H1 (cell line): ENCODE results near the gene WLS. TPM values are rescaled to one million over a fixed set of nuclear protein-coding genes. Genes with fewer than 3 reads are reported as not detected.

Experiments
- CTCF ChIA-PET: fragments of 300-600 bp; sonication (Branson Sonifier 250); formaldehyde crosslinking; loops from one replicate; lab custom pipeline; 2021; ENCODE audit not compliant: partially characterized antibody; lab: Charles Lee
- POLR2A ChIA-PET: fragments of 300-600 bp; sonication (Branson Sonifier 250); formaldehyde crosslinking; loops from one replicate; lab custom pipeline; 2021; ENCODE audit warnings: inconsistent platforms; ENCODE audit not compliant: partially characterized antibody; lab: Charles Lee
- DNase-seq, 2 experiments: peaks; one replicate each; pipeline versions ENCODE4 v3.0.0 to v3.0.0-alpha.2; 2010 to 2022; ENCODE audit warnings: low spot score in 2 of 2, low read depth in 1 of 2, mixed read lengths in 1 of 2
- FAIRE-seq: peaks from 2 replicates; lab custom pipeline; 2011; peaks lifted over from hg19 to GRCh38; lab: Jason Lieb, UNC
- H2AFZ ChIP-seq: 2 replicates; pipeline ENCODE4 v1.8.1; 2012; ENCODE audit warnings: low read length, inconsistent platforms
- H2AK5ac ChIP-seq: 2 replicates; pipeline ENCODE4 v1.6.1; 2013; ENCODE audit warnings: low read depth, low read length
- H2BK120ac ChIP-seq: replicated peaks from 2 replicates; pipeline ENCODE3; 2013; ENCODE audit warnings: low read depth, low read length, inconsistent platforms
- H2BK12ac ChIP-seq: 2 replicates; pipeline ENCODE4 v1.6.1; 2013; ENCODE audit warnings: low read depth, low read length
- H2BK15ac ChIP-seq: 2 replicates; pipeline ENCODE4 v1.6.1; 2013; ENCODE audit warnings: low read length
- H2BK20ac ChIP-seq: 2 replicates; pipeline ENCODE4 v1.6.1; 2013; ENCODE audit warnings: low read length
- H2BK5ac ChIP-seq: 2 replicates; pipeline ENCODE4 v1.6.1; 2013; ENCODE audit warnings: low read depth, low read length
- H3K14ac ChIP-seq: 2 replicates; pipeline ENCODE4 v1.6.1; 2013; ENCODE audit warnings: inconsistent platforms; ENCODE audit not compliant: insufficient read length
- H3K18ac ChIP-seq: 2 replicates; pipeline ENCODE4 v1.6.1; 2013; ENCODE audit warnings: low read length; ENCODE audit errors: extremely low read depth
- H3K23ac ChIP-seq: 2 replicates; pipeline ENCODE4 v1.6.1; 2013; ENCODE audit warnings: inconsistent platforms; ENCODE audit not compliant: insufficient read length
- H3K23me2 ChIP-seq: 2 replicates; pipeline ENCODE4 v1.6.1; 2013; ENCODE audit warnings: low read depth, low read length
- H3K27ac ChIP-seq: 2 replicates; pipeline ENCODE4 v1.6.1; 2011; ENCODE audit warnings: low read depth, low read length, inconsistent platforms
- H3K27me3 ChIP-seq, 4 experiments: replicated peaks in 1 of 4; 1 replicate in 1 of 4; 2 replicates in 3 of 4; pipeline versions ENCODE4 v1.6.1 to v1.8.1; 2011 to 2013; ENCODE audit warnings: low read length in 3 of 4, mild to moderate bottlenecking in 3 of 4, inconsistent platforms in 2 of 4, mixed read lengths in 2 of 4, moderate library complexity in 1 of 4; ENCODE audit not compliant: control insufficient read depth in 3 of 4, insufficient read depth in 3 of 4; ENCODE audit errors: extremely low read depth in 1 of 4
- H3K36me3 ChIP-seq, 4 experiments: 2 replicates each; pipeline versions ENCODE4 v1.6.1 to v1.8.1; 2011 to 2013; ENCODE audit warnings: mild to moderate bottlenecking in 4 of 4, low read length in 3 of 4, moderate library complexity in 2 of 4, control low read depth in 1 of 4, inconsistent platforms in 1 of 4; ENCODE audit not compliant: insufficient read depth in 4 of 4, control insufficient read depth in 2 of 4
- H3K4ac ChIP-seq: replicated peaks from 2 replicates; pipeline ENCODE3; 2013; ENCODE audit warnings: low read length, low read depth, mixed read lengths, inconsistent platforms; ENCODE audit not compliant: insufficient read length
- H3K4me1 ChIP-seq, 4 experiments: replicated peaks in 1 of 4; 1 replicate in 1 of 4; 2 replicates in 3 of 4; pipeline versions ENCODE4 v1.6.1 to v1.8.1; 2011 to 2013; ENCODE audit warnings: low read length in 3 of 4, inconsistent platforms in 2 of 4, mixed read lengths in 1 of 4; ENCODE audit not compliant: insufficient read depth in 4 of 4, control insufficient read depth in 3 of 4
- H3K4me2 ChIP-seq, 2 experiments: 2 replicates each; pipeline versions ENCODE4 v1.6.1 to v1.8.1; 2011 to 2013; ENCODE audit warnings: low read depth in 2 of 2, low read length in 2 of 2, control low read depth in 1 of 2, inconsistent platforms in 1 of 2, mild to moderate bottlenecking in 1 of 2; ENCODE audit not compliant: insufficient read depth in 1 of 2
- H3K4me3 ChIP-seq, 4 experiments: fragments of 200-600, 300-600 bp in 1 of 4; sonication (generic), shearing (Covaris generic), sonication (Bioruptor Twin) in 1 of 4; 2 replicates each; pipeline versions ENCODE4 v1.5.1 to v1.8.1; 2011 to 2016; ENCODE audit warnings: low read length in 4 of 4, low read depth in 3 of 4, control low read depth in 2 of 4, inconsistent platforms in 2 of 4, mild to moderate bottlenecking in 2 of 4, mixed read lengths in 1 of 4, moderate library complexity in 1 of 4; ENCODE audit not compliant: insufficient read depth in 2 of 4; ENCODE audit errors: extremely low read depth in 1 of 4
- H3K56ac ChIP-seq: replicated peaks from 2 replicates; pipeline ENCODE3; 2013; ENCODE audit warnings: low read depth, mild to moderate bottlenecking, mixed read lengths, low read length, inconsistent platforms; ENCODE audit not compliant: insufficient read length
- H3K79me1 ChIP-seq: 2 replicates; pipeline ENCODE4 v1.6.1; 2013; ENCODE audit warnings: low read depth, low read length, control low read depth
- H3K79me2 ChIP-seq, 2 experiments: 2 replicates each; pipeline versions ENCODE4 v1.6.1 to v1.8.1; 2012 to 2013; ENCODE audit warnings: low read length in 2 of 2, mild to moderate bottlenecking in 2 of 2, inconsistent platforms in 1 of 2; ENCODE audit not compliant: insufficient read depth in 2 of 2, control insufficient read depth in 1 of 2
- H3K9ac ChIP-seq, 4 experiments: replicated peaks in 1 of 4; 1 replicate in 1 of 4; 2 replicates in 3 of 4; pipeline versions ENCODE4 v1.6.1 to v1.8.1; 2011 to 2013; ENCODE audit warnings: low read depth in 3 of 4, low read length in 3 of 4, control low read depth in 2 of 4, mild to moderate bottlenecking in 2 of 4, moderate library complexity in 2 of 4, inconsistent platforms in 1 of 4; ENCODE audit errors: extremely low read depth in 1 of 4
- H3K9me3 ChIP-seq, 2 experiments: 2 replicates each; pipeline versions ENCODE4 v1.6.1 to v1.8.1; 2012 to 2013; ENCODE audit warnings: mild to moderate bottlenecking in 2 of 2, moderate library complexity in 2 of 2, control low read depth in 1 of 2, inconsistent platforms in 1 of 2, low read depth in 1 of 2, low read length in 1 of 2, mixed read lengths in 1 of 2; ENCODE audit not compliant: insufficient read depth in 2 of 2
- H4K20me1 ChIP-seq, 2 experiments: replicated peaks in 1 of 2; 2 replicates each; pipeline versions ENCODE3 to v1.8.1; 2011 to 2013; ENCODE audit warnings: inconsistent platforms in 2 of 2, low read length in 2 of 2, mild to moderate bottlenecking in 1 of 2; ENCODE audit not compliant: insufficient read depth in 2 of 2, control insufficient read depth in 1 of 2
- H4K5ac ChIP-seq: 2 replicates; pipeline ENCODE4 v1.6.1; 2013; ENCODE audit warnings: low read length, low read depth, mixed read lengths, inconsistent platforms; ENCODE audit not compliant: insufficient read length
- H4K8ac ChIP-seq: 2 replicates; pipeline ENCODE4 v1.8.0; 2013; ENCODE audit warnings: mild to moderate bottlenecking, moderate library complexity, low read length, inconsistent platforms; ENCODE audit not compliant: insufficient read depth; ENCODE audit errors: extremely low read depth
- H4K91ac ChIP-seq: replicated peaks from 2 replicates; pipeline ENCODE3; 2013; ENCODE audit warnings: low read length, mixed read lengths, inconsistent platforms; ENCODE audit not compliant: insufficient read length
- CTBP2 ChIP-seq: IDR thresholded peaks from 2 replicates; pipeline ENCODE4 v1.7.0; 2011; ENCODE audit warnings: borderline replicate concordance, mild to moderate bottlenecking, moderate library complexity, mixed read lengths, low read length; ENCODE audit not compliant: insufficient read depth, insufficient read length
- GTF2F1 ChIP-seq: IDR thresholded peaks from 2 replicates; pipeline ENCODE4 v1.6.1; 2012; ENCODE audit warnings: low read depth, low read length, improper control_type of control experiment, borderline replicate concordance
- SRF ChIP-seq: IDR thresholded peaks from 2 replicates; pipeline ENCODE4 v1.6.1; 2011; ENCODE audit warnings: mild to moderate bottlenecking, low read depth, low read length, moderate library complexity
- TAF1 ChIP-seq: IDR thresholded peaks from 2 replicates; pipeline ENCODE4 v1.6.1; 2011; ENCODE audit warnings: mild to moderate bottlenecking, low read depth, low read length
- whole genome bisulfite sequencing, 2 experiments: shearing (Covaris generic) in 1 of 2; methylation state at CpG; one replicate each; pipeline versions ENCODE4 v1.1.6 to v1.1.7; 2013 to 2015; ENCODE audit warnings: low lambda C conversion rate in 2 of 2, mixed read lengths in 2 of 2, inconsistent platforms in 1 of 2, low coverage in 1 of 2, missing lambda C conversion rate in 1 of 2; ENCODE audit not compliant: insufficient replicate concordance in 2 of 2, insufficient coverage in 1 of 2, insufficient read length in 1 of 2; ENCODE audit errors: extremely low coverage in 1 of 2, missing lambda C conversion rate in 1 of 2; 5-methylcytosine and 5-hydroxymethylcytosine counted together
- polyA plus RNA-seq, 7 experiments: library from polyadenylated mRNA; depleted of rRNA in 3 of 7; stranded (reverse) in 5 of 7; unstranded in 2 of 7; fragments of >200 nt in 5 of 7; fragments of 200-250 nt in 2 of 7; gene quantifications; 1 replicate in 5 of 7; 2 replicates in 1 of 7; 4 replicates in 1 of 7; pipeline versions ENCODE4 v1.2.1 to v1.2.3, GENCODE V29; 2011 to 2013; ENCODE audit warnings: missing spikeins in 2 of 7, mixed read lengths in 2 of 7
- total RNA-seq: library from RNA; stranded (reverse); fragmentation: NEBNext Ultra II Directional; extraction: Animal tissue kit (Norgen Biotek cat#: 25700); gene quantifications from 2 replicates; pipeline ENCODE4 v1.2.1, GENCODE V29; 2021

The WLS gene
- total and polyA plus RNA-seq, 2 of the 8 experiments (the other 6 are each of a cell fraction or from before 2014, with no cell fraction given), result 1.2 to 2.7 TPM

- no peak overlapping the region for H4K91ac ChIP-seq
- H3K9me3 ChIP-seq, result no peaks in the 10 kb centered on the region
- no peaks in the 10 kb centered on the region for H3K79me2 ChIP-seq
- H3K79me1 ChIP-seq, result no peaks in the 10 kb centered on the region
- no peak overlapping the region for H3K4me2 ChIP-seq
- H2BK120ac ChIP-seq, result no peak overlapping the region
- no peak overlapping the region for H3K9ac ChIP-seq
- WGBS, 2 experiments, result 43% methylated on average over 2 of the region's 2 CpGs; no CpG with 5 or more reads in 1 of the 2 experiments
- no peak overlapping the region for H2AK5ac ChIP-seq
- no peak overlapping the region for H4K8ac ChIP-seq
- H2BK15ac ChIP-seq, result no peak overlapping the region
- TF ChIP-seq CTBP2 (no peak), TAF1 (no peak), SRF (no peak), GTF2F1 (no peak)
- TF ChIP-seq, all 59 proteins: peak for 0
- no peak for FAIRE-seq
- Histone ChIP-seq H2BK5ac (no peak overlapping the region), H3K14ac (no peak overlapping the region), H2AFZ (no peak overlapping the region), H4K20me1 (no peaks in the 10 kb centered on the region), H2BK20ac (no peak overlapping the region), H3K56ac (no peak overlapping the region), H3K4me1 (no peaks in the 10 kb centered on the region), H3K4ac (no peak overlapping the region), H3K4me3 (no peak overlapping the region), H3K36me3 (no peaks in the 10 kb centered on the region), H2BK12ac (no peak overlapping the region), H3K23ac (no peak overlapping the region), H4K5ac (no peak overlapping the region), H3K23me2 (no peaks in the 10 kb centered on the region), H3K27ac (no peak overlapping the region), H3K27me3 (no peaks in the 10 kb centered on the region), H3K18ac (no peak overlapping the region)
- DNase-seq, result no peak
- ChIA-PET POLR2A (no interaction called here), CTCF (interaction anchor here (1.5 kb wide), 1 partner anchor 37 kb away, joined by 3 read pairs; no protein-coding TSS in a partner anchor)
Measured at GRCh38 chr1:68083686-68084085, 148.6 kb downstream of the WLS start.
